HepG2 (cell line): ENCODE results near the gene TRIM2. TPM values are rescaled to one million over a fixed set of nuclear protein-coding genes. Genes with fewer than 3 reads are reported as not detected.

ENCODE experiments used
- ATF4 ChIP-seq, 2 experiments: fragments of 450-650 bp in 1 of 2; sonication (generic) in 1 of 2; formaldehyde crosslinking; IDR thresholded peaks; 2 replicates each; pipeline versions ENCODE4 v1.5.0 to v1.8.0; 2020 to 2022; ENCODE audit warnings: mild to moderate bottlenecking in 1 of 2, missing genetic modification reagents in 1 of 2
- CBX2 ChIP-seq, 2 experiments: fragments of 200-600 bp in 1 of 2; sonication (generic); formaldehyde crosslinking in 1 of 2; IDR thresholded peaks; 2 replicates each; pipeline versions ENCODE4 v1.7.0 to v1.8.1; 2018 to 2022; ENCODE audit warnings: low read depth in 2 of 2, low read length in 1 of 2, mild to moderate bottlenecking in 1 of 2, missing genetic modification reagents in 1 of 2
- CC2D1A ChIP-seq: sonication (generic); formaldehyde crosslinking; IDR thresholded peaks from 2 replicates; pipeline ENCODE4 v1.8.1; 2023; ENCODE audit warnings: mild to moderate bottlenecking, missing genetic modification reagents
- ELF1 ChIP-seq: sonication (generic); formaldehyde crosslinking; IDR thresholded peaks from 2 replicates; pipeline ENCODE4 v1.4.0; 2020; ENCODE audit warnings: missing genetic modification reagents
- GATA4 ChIP-seq: sonication (generic); IDR thresholded peaks from 2 replicates; pipeline ENCODE4 v1.6.1; 2016; ENCODE audit warnings: antibody characterized with exemption, low read depth, borderline replicate concordance
- GATAD2A ChIP-seq: IDR thresholded peaks from 2 replicates; pipeline ENCODE4 v1.6.1; 2016
- GTF2F1 ChIP-seq: fragments of 150-350 bp; IDR thresholded peaks from 2 replicates; pipeline ENCODE4 v1.6.1; 2014; ENCODE audit warnings: low read length
- HMG20B ChIP-seq: conservative IDR thresholded peaks from 2 replicates; pipeline ENCODE4 v1.6.1; 2016; ENCODE audit warnings: missing genetic modification reagents, missing compliant biosample characterization
- KLF15 ChIP-seq: sonication (generic); formaldehyde crosslinking; IDR thresholded peaks from 2 replicates; pipeline ENCODE4 v1.8.1; 2023; ENCODE audit warnings: borderline replicate concordance, mild to moderate bottlenecking, inconsistent platforms, missing genetic modification reagents, mixed read lengths
- MAFF ChIP-seq: IDR thresholded peaks from 2 replicates; pipeline ENCODE4 v1.6.1; 2011; ENCODE audit warnings: low read depth, low read length, improper control_type of control experiment
- NPAS2 ChIP-seq: sonication (generic); formaldehyde crosslinking; IDR thresholded peaks from 2 replicates; pipeline ENCODE4 v1.8.0; 2022; ENCODE audit warnings: mild to moderate bottlenecking, missing genetic modification reagents, borderline replicate concordance
- PAX8 ChIP-seq: sonication (generic); formaldehyde crosslinking; IDR thresholded peaks from 2 replicates; pipeline ENCODE4 v1.8.0; 2022; ENCODE audit warnings: mild to moderate bottlenecking, missing genetic modification reagents, borderline replicate concordance
- PHF8 ChIP-seq: sonication (generic); formaldehyde crosslinking; IDR thresholded peaks from 2 replicates; pipeline ENCODE4 v1.5.0; 2020; ENCODE audit warnings: missing genetic modification reagents
- RARG ChIP-seq: sonication (generic); formaldehyde crosslinking; IDR thresholded peaks from 2 replicates; pipeline ENCODE4 v1.4.0; 2020; ENCODE audit warnings: low read depth, mild to moderate bottlenecking, missing genetic modification reagents
- RBFOX2 ChIP-seq: fragments of 200-400 bp; formaldehyde crosslinking; IDR thresholded peaks from 2 replicates; pipeline ENCODE4 v1.6.1; 2017; ENCODE audit warnings: low read depth, mild to moderate bottlenecking, low read length
- RORA ChIP-seq: sonication (generic); formaldehyde crosslinking; IDR thresholded peaks from 2 replicates; pipeline ENCODE4 v1.5.0; 2020; ENCODE audit warnings: mild to moderate bottlenecking, missing genetic modification reagents, moderate library complexity
- SYNCRIP ChIP-seq: fragments of 200-400 bp; formaldehyde crosslinking; IDR thresholded peaks from 2 replicates; pipeline ENCODE4 v1.6.1; 2018; ENCODE audit warnings: mild to moderate bottlenecking, low read depth, low read length; ENCODE audit not compliant: insufficient read depth
- TEAD3 ChIP-seq: optimal IDR thresholded peaks from 2 replicates; pipeline ENCODE3; 2016; ENCODE audit warnings: borderline replicate concordance
- ZFP90 ChIP-seq: sonication (generic); formaldehyde crosslinking; IDR thresholded peaks from 2 replicates; pipeline ENCODE4 v1.8.0; 2022; ENCODE audit warnings: missing genetic modification reagents, mild to moderate bottlenecking, inconsistent platforms, borderline replicate concordance
- ZNF160 ChIP-seq: sonication (generic); formaldehyde crosslinking; IDR thresholded peaks from 2 replicates; pipeline ENCODE4 v1.8.0; 2022; ENCODE audit warnings: mild to moderate bottlenecking, inconsistent platforms, missing genetic modification reagents
- ZNF263 ChIP-seq: sonication (generic); formaldehyde crosslinking; IDR thresholded peaks from 2 replicates; pipeline ENCODE4 v1.4.0; 2020; ENCODE audit warnings: missing genetic modification reagents
- ZNF331 ChIP-seq: sonication (generic); formaldehyde crosslinking; IDR thresholded peaks from 2 replicates; pipeline ENCODE4 v1.4.0; 2020; ENCODE audit warnings: missing genetic modification reagents
- ZNF556 ChIP-seq: sonication (generic); formaldehyde crosslinking; IDR thresholded peaks from 2 replicates; pipeline ENCODE4 v1.4.0; 2020; ENCODE audit warnings: mild to moderate bottlenecking, missing genetic modification reagents, borderline replicate concordance
- ZNF619 ChIP-seq: sonication (generic); formaldehyde crosslinking; IDR thresholded peaks from 2 replicates; pipeline ENCODE4 v1.4.0; 2020; ENCODE audit warnings: mild to moderate bottlenecking, missing genetic modification reagents
- ZNF713 ChIP-seq: sonication (generic); formaldehyde crosslinking; IDR thresholded peaks from 2 replicates; pipeline ENCODE4 v1.4.0; 2020; ENCODE audit warnings: mild to moderate bottlenecking, missing genetic modification reagents
- ZNF75D ChIP-seq: sonication (generic); formaldehyde crosslinking; IDR thresholded peaks from 2 replicates; pipeline ENCODE4 v1.8.1; 2023; ENCODE audit warnings: missing genetic modification reagents, mild to moderate bottlenecking, borderline replicate concordance
- ZNF788 ChIP-seq: sonication (generic); formaldehyde crosslinking; IDR thresholded peaks from 2 replicates; pipeline ENCODE4 v1.5.0; 2020; ENCODE audit warnings: mild to moderate bottlenecking, missing genetic modification reagents, borderline replicate concordance
- ZNF792 ChIP-seq: IDR thresholded peaks from 2 replicates; pipeline ENCODE4 v1.6.1; 2016
- polyA plus RNA-seq, 8 experiments: library from polyadenylated mRNA; depleted of rRNA in 3 of 8; stranded (reverse) in 7 of 8; unstranded in 1 of 8; fragments of >200 nt; fragmentation: Illumina TruSeq in 4 of 8; extraction: Trizol in 4 of 8; gene quantifications; 2 replicates each; pipeline versions ENCODE4 v1.2.1 to v1.2.3, GENCODE V29; 2011 to 2016; ENCODE audit warnings: low read depth in 4 of 8, missing spikeins in 1 of 8, mixed read lengths in 1 of 8; ENCODE audit not compliant: insufficient read depth in 1 of 8
- total RNA-seq, 5 experiments: library from RNA; depleted of rRNA; stranded (reverse); fragments of >200 nt; fragmentation: Illumina TruSeq; extraction: Trizol; gene quantifications; 2 replicates each; pipeline ENCODE4 v1.2.3, GENCODE V29; 2016; ENCODE audit warnings: low read depth in 1 of 5

The TRIM2 gene
- total and polyA plus RNA-seq, 2 of the 13 experiments (the other 11 are each of a cell fraction or from before 2014, with no cell fraction given) = 2.1 to 4.2 TPM

GRCh38 chr4:153174821-153175567 is 29.2 kb upstream of the TRIM2 start (continued):
- TF ChIP-seq ZNF160 (CRISPR knock-in tag) (no peak), KLF15 (CRISPR knock-in tag) (no peak), ELF1 (CRISPR knock-in tag) (peak; percentile 64), ZFP90 (CRISPR knock-in tag) (no peak), ZNF713 (CRISPR knock-in tag) (no peak), RARG (no peak), ZNF263 (CRISPR knock-in tag) (no peak), GTF2F1 (no peak), GATAD2A (CRISPR knock-in tag) (peak; percentile 78), PAX8 (CRISPR knock-in tag) (no peak), CBX2 (IDR thresholded peaks at IDR 0.05; ENCODE audit: low read depth, low read length) (no peak), CBX2 (CRISPR knock-in tag; IDR thresholded peaks at IDR 0.05; ENCODE audit: low read depth) (no peak), ZNF619 (CRISPR knock-in tag) (0 out of 2 replicates have a peak, but pooled peaks have one; percentile 45), ATF4 (CRISPR knock-in tag; IDR thresholded peaks at IDR 0.05) (peak in 1 of 2 experiments; percentile 70; a peak in 2 of 4 replicates), ZNF75D (CRISPR knock-in tag) (no peak), HMG20B (no peak), RORA (CRISPR knock-in tag) (no peak), ZNF792 (no peak), GATA4 (no peak), CC2D1A (CRISPR knock-in tag) (no peak), ZNF331 (CRISPR knock-in tag) (no peak), MAFF (no peak), TEAD3 (CRISPR knock-in tag) (peak; percentile 53), PHF8 (CRISPR knock-in tag) (no peak), RBFOX2 (no peak), NPAS2 (CRISPR knock-in tag) (no peak), SYNCRIP (no peak), ZNF788 (CRISPR knock-in tag) (peak; percentile 67; the same call in 1 of the 2 replicates), ZNF556 (CRISPR knock-in tag) (no peak; the same call in 1 of the 2 replicates)
